HEK293 (cell line): ENCODE results near the gene ARIH2.

Source experiments
- ZBTB1 ChIP-seq: fragments of 450-650 bp; formaldehyde crosslinking; IDR thresholded peaks from 2 replicates; pipeline ENCODE4 v1.5.1; 2016; ENCODE audit warnings: missing biosample characterization, missing genetic modification characterization
- ZFP3 ChIP-seq: fragments of 450-650 bp; formaldehyde crosslinking; IDR thresholded peaks from 2 replicates; pipeline ENCODE4 v1.5.1; 2016; ENCODE audit warnings: low read depth, missing biosample characterization, missing genetic modification characterization
- ZFP37 ChIP-seq: fragments of 450-650 bp; formaldehyde crosslinking; IDR thresholded peaks from 2 replicates; pipeline ENCODE4 v1.5.1; 2016; ENCODE audit warnings: missing biosample characterization, missing genetic modification characterization
- ZNF501 ChIP-seq: fragments of 450-650 bp; formaldehyde crosslinking; IDR thresholded peaks from 2 replicates; pipeline ENCODE4 v1.5.1; 2016; ENCODE audit warnings: missing biosample characterization, missing genetic modification characterization
- ZNF510 ChIP-seq: fragments of 450-650 bp; formaldehyde crosslinking; IDR thresholded peaks from 2 replicates; pipeline ENCODE4 v1.5.1; 2018; ENCODE audit warnings: mild to moderate bottlenecking, missing genetic modification characterization, missing biosample characterization; ENCODE audit not compliant: insufficient replicate concordance
- ZNF76 ChIP-seq: fragments of 450-650 bp; formaldehyde crosslinking; IDR thresholded peaks from 2 replicates; pipeline ENCODE4; 2016; ENCODE audit warnings: low read depth, missing biosample characterization, missing genetic modification characterization, borderline replicate concordance
- TF ChIP-seq, protein P1 (sequence below): fragments of 450-650 bp; formaldehyde crosslinking; IDR thresholded peaks from 2 replicates; pipeline ENCODE4 v1.5.1; 2016; ENCODE audit warnings: missing biosample characterization, missing genetic modification characterization
- TF ChIP-seq, protein P2 (sequence below): fragments of 450-650 bp; formaldehyde crosslinking; IDR thresholded peaks from 2 replicates; pipeline ENCODE4 v1.5.1; 2017; ENCODE audit warnings: missing biosample characterization, missing genetic modification characterization
- TF ChIP-seq, protein P3 (sequence below): fragments of 450-650 bp; formaldehyde crosslinking; IDR thresholded peaks from 2 replicates; pipeline ENCODE4 v1.5.1; 2016; ENCODE audit warnings: missing biosample characterization, missing genetic modification characterization, borderline replicate concordance
- TF ChIP-seq, protein P4 (sequence below): fragments of 450-650 bp; formaldehyde crosslinking; IDR thresholded peaks from 2 replicates; pipeline ENCODE4 v1.5.1; 2016; ENCODE audit warnings: missing biosample characterization, missing genetic modification characterization

DNA sequence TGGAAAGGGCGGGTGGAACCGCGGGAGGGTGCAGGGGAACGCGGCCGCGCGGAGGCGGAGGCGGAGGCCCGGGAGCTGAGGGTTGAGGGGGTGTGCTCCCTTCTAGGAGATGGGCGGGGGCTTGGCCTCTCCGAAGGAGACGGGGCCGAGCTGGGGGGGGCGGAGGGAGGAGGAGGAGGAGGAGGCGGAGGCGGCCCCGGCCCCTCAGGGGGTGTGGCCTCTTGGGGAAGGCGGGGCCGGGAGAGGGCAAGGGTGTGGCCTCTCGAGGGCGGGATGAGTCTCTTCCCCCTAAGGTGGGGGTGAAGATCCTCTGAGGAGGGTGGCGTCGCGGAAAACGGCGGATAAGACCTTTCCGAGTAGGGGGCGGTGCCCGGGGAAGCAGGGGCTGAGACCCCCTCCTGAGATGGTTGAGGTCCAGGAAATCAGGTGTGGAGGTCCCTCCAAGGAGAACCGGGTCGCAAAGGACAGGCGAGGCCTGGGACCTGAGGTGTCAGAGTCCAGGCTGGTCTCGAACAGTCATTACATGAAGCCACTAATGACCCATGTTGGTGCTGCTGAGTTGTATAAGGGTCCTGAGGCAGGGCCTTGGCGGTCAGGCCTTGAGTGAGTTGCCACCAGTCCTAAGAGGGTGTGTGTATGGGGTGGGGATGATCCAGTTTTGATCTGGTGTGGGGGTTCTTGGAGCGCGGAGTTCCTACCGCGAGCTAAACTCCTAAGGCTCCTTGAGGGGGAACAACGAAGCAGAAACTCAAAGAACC is 89.3 kb downstream of the ARIH2 start:
- TF ChIP-seq ZBTB1 (no peak), ZNF510 (tag by site-specific recombination) (no peak), ZNF501 (tag by site-specific recombination) (peak; percentile 2; the same call in 1 of the 2 replicates), ZNF76 (tag by site-specific recombination) (no peak), ZFP3 (tag by site-specific recombination) (no peak), ZFP37 (tag by site-specific recombination) (peak; percentile 5; the same call in 1 of the 2 replicates)
- TF ChIP-seq, protein P1, sequence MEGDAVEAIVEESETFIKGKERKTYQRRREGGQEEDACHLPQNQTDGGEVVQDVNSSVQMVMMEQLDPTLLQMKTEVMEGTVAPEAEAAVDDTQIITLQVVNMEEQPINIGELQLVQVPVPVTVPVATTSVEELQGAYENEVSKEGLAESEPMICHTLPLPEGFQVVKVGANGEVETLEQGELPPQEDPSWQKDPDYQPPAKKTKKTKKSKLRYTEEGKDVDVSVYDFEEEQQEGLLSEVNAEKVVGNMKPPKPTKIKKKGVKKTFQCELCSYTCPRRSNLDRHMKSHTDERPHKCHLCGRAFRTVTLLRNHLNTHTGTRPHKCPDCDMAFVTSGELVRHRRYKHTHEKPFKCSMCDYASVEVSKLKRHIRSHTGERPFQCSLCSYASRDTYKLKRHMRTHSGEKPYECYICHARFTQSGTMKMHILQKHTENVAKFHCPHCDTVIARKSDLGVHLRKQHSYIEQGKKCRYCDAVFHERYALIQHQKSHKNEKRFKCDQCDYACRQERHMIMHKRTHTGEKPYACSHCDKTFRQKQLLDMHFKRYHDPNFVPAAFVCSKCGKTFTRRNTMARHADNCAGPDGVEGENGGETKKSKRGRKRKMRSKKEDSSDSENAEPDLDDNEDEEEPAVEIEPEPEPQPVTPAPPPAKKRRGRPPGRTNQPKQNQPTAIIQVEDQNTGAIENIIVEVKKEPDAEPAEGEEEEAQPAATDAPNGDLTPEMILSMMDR, result no peak
- TF ChIP-seq, protein P2, sequence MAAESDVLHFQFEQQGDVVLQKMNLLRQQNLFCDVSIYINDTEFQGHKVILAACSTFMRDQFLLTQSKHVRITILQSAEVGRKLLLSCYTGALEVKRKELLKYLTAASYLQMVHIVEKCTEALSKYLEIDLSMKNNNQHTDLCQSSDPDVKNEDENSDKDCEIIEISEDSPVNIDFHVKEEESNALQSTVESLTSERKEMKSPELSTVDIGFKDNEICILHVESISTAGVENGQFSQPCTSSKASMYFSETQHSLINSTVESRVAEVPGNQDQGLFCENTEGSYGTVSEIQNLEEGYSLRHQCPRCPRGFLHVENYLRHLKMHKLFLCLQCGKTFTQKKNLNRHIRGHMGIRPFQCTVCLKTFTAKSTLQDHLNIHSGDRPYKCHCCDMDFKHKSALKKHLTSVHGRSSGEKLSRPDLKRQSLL (tag by site-specific recombination), result no peak
- TF ChIP-seq, protein P3, sequence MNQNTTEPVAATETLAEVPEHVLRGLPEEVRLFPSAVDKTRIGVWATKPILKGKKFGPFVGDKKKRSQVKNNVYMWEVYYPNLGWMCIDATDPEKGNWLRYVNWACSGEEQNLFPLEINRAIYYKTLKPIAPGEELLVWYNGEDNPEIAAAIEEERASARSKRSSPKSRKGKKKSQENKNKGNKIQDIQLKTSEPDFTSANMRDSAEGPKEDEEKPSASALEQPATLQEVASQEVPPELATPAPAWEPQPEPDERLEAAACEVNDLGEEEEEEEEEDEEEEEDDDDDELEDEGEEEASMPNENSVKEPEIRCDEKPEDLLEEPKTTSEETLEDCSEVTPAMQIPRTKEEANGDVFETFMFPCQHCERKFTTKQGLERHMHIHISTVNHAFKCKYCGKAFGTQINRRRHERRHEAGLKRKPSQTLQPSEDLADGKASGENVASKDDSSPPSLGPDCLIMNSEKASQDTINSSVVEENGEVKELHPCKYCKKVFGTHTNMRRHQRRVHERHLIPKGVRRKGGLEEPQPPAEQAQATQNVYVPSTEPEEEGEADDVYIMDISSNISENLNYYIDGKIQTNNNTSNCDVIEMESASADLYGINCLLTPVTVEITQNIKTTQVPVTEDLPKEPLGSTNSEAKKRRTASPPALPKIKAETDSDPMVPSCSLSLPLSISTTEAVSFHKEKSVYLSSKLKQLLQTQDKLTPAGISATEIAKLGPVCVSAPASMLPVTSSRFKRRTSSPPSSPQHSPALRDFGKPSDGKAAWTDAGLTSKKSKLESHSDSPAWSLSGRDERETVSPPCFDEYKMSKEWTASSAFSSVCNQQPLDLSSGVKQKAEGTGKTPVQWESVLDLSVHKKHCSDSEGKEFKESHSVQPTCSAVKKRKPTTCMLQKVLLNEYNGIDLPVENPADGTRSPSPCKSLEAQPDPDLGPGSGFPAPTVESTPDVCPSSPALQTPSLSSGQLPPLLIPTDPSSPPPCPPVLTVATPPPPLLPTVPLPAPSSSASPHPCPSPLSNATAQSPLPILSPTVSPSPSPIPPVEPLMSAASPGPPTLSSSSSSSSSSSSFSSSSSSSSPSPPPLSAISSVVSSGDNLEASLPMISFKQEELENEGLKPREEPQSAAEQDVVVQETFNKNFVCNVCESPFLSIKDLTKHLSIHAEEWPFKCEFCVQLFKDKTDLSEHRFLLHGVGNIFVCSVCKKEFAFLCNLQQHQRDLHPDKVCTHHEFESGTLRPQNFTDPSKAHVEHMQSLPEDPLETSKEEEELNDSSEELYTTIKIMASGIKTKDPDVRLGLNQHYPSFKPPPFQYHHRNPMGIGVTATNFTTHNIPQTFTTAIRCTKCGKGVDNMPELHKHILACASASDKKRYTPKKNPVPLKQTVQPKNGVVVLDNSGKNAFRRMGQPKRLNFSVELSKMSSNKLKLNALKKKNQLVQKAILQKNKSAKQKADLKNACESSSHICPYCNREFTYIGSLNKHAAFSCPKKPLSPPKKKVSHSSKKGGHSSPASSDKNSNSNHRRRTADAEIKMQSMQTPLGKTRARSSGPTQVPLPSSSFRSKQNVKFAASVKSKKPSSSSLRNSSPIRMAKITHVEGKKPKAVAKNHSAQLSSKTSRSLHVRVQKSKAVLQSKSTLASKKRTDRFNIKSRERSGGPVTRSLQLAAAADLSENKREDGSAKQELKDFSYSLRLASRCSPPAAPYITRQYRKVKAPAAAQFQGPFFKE (tag by site-specific recombination), result no peak
- TF ChIP-seq, protein P4, sequence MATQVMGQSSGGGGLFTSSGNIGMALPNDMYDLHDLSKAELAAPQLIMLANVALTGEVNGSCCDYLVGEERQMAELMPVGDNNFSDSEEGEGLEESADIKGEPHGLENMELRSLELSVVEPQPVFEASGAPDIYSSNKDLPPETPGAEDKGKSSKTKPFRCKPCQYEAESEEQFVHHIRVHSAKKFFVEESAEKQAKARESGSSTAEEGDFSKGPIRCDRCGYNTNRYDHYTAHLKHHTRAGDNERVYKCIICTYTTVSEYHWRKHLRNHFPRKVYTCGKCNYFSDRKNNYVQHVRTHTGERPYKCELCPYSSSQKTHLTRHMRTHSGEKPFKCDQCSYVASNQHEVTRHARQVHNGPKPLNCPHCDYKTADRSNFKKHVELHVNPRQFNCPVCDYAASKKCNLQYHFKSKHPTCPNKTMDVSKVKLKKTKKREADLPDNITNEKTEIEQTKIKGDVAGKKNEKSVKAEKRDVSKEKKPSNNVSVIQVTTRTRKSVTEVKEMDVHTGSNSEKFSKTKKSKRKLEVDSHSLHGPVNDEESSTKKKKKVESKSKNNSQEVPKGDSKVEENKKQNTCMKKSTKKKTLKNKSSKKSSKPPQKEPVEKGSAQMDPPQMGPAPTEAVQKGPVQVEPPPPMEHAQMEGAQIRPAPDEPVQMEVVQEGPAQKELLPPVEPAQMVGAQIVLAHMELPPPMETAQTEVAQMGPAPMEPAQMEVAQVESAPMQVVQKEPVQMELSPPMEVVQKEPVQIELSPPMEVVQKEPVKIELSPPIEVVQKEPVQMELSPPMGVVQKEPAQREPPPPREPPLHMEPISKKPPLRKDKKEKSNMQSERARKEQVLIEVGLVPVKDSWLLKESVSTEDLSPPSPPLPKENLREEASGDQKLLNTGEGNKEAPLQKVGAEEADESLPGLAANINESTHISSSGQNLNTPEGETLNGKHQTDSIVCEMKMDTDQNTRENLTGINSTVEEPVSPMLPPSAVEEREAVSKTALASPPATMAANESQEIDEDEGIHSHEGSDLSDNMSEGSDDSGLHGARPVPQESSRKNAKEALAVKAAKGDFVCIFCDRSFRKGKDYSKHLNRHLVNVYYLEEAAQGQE (tag by site-specific recombination), result no peak
